Erythroblast (primary cell): ENCODE results near the gene CCM2.

Source experiments
- GATA1 ChIP-seq: IDR thresholded peaks from 2 replicates; pipeline ENCODE4 v1.6.1; 2011; ENCODE audit warnings: low read depth, mild to moderate bottlenecking, control low read depth, low read length, moderate library complexity
- POLR2A ChIP-seq: IDR thresholded peaks from 2 replicates; pipeline ENCODE4 v1.6.1; 2011; ENCODE audit warnings: mild to moderate bottlenecking, low read length

GRCh38 chr7:45077579-45077978 lies 77.6 kb downstream of the CCM2 start:
- no peak for TF ChIP-seq POLR2A
- TF ChIP-seq GATA1: no peak
